ENCODE measurements around the gene KRT82.
"Not testable (repeated sequence)": the region's sequence is repeated elsewhere in the genome, so short reads cannot be mapped to it uniquely, and the experiment has no call there.

KRT82 gene

DNA sequence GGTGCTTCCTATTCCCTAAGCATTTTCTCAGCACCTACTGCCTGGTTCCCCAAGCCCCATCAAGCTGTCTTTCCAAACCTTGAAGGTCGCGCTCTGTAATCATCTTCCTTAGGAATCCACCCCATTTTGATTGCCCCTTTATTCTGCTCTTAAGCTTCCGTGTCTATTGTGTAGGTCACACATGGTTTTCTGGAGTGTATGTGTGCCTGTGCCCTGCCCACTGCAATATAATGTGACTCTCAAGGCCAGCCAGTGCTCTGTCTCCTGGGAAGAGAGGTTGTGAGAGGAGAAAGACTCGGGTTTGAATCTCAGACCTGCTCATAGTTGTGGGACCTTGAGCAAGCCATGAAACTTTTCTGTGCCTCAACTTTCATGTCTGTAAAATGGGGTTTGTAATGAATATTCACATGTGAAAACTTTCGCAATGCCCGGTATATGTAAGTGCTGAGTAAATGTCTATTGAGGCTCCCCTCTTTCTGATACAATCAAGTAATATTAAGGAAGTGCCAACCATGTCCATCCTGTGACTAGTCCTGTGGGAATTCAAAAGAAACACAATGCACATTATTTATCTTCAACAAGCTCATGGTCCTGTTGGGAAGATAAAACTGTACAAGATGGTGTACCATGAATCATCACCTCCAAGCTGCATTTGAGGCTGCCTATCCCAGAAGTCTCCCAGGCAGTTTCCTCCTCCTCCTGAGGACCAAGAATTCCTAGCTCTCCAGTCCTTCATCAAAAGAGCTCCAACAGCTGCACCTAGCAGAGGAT is 28.8 kb upstream of the KRT82 start:
- no peak for DNase-seq

DNA sequence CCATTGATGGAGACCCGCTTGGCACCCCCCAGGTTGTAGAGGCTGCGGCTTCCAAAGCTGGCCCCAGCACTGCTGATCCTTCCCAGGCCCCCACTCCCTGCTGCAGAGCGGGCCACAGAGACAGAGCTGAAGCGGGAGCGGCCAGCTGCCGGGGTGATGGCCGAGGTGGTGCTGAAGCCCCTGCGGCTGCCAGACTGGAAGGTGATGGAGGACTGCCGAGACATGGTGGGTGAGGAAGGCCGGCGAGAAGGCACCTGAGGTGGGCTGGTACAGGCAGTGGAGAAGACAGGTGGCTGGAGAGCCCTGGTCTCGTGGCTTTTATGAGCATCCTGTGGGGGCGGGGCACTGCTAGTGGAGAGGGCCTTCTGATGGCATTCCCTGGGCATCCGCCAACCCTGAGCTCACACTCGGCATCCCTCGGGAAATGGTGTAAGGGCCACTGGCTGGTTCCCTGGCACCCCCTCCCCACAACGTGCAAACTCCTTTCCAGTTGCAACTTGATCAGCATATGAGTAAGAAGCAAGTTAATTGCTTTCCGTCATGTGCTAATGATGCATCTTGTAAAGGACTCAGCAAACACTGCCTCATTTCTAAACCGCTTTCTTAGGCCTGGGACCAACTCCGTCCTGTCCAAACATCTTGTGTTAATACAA is 28.1 kb upstream of the KRT82 start, which contains the start of gene KRT75:
KRT75 (minus strand) TSS at position 291 of the 653 bp plus-strand sequence; CDS start at position 224, 67 bp downstream.
- DNase-seq = no peak

DNA sequence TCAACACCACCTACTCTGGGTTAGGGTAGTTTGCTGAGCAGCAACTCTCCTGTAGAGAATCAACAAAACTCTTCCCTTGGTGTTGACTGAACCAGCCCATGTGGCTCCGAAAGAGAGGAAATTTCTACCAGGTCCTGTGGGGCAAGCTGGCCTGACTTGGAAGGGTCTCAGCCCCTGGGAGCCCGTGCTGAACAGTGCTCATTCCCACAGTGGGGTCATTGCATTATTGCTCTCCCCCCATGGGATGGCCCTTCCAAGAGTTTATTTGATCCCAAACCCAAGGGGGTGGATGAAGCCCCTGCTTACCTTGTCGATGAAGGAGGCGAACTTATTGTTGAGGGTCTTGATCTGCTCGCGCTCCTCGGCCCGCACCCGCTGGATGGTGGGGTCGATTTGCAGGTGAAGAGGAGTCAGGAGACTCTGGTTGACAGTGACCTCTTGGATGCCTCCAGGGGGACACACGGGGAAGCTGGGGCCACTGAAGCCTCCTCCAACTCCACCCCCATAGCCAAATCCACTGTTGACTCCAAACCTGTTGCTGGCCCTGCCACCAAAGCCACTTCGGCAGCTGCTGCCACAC is 27.5 kb upstream of the KRT82 start:
- DNase-seq = no peak

DNA sequence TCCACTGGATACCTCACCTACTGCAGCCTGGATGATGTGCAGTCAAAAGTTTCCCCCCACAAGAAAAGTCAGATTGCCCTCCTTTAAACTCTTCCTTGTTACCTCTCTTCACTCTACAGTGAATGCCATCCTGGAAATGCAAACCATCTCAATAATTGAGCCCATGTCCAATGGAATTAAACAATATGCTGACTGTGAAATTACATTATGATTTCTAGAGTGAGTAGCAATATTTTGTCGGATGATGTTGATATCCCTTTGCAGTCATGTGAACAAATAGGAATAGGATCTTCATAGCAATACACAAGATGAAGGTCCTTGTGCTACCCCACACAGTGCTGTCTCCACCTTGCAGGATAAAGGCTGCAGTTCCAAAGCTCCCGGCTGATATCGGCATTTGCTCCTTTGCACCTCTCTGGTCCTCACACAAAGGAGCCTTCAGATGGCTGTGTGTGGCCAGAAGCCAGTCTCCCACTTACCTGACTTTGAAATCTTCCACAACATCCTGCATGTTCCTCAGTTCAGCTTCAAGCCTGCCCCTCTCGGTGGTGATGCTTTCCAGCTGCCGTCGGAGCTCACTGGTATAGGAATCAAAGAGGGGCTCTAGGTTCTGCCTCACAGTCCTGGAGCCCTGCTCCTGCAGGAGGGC is 26.5 kb upstream of the KRT82 start:
- DNase-seq = no peak

DNA sequence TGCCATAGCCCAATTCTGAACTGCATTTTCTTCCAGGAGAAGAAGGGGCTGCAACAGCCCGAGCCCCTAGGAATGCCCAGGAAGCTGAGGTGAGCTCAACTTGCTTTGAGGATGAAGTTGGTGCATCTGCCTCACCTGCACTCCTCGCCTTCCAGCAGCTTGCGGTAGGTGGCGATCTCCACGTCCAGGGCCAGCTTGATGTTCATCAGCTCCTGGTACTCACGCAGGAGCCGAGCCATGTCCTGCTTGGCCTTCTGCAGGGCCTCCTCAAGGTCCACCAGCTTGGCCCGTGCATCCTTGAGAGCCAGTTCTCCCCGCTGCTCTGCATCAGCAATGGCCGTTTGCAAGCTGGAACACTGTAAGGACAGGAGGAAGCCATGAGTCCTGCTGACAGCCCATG is 22.0 kb upstream of the KRT82 start:
- DNase-seq = no peak

DNA sequence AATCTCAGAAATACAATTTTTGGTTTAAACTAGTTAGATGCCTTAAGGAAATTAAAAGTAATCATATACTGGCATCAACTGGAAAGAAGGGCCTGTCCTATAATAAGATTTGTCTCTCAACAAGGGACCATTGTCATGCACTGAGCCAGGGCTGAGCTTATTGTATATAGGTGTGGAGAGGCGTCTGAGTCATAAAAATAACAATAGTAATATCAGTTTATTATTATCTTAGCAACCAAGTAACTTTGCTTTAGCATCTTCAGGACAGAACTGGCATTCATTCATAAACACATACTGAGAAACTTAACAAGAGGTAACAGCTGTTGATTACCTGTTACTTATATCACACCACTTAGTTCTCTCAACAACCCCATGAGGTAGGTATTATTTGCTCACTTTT is 20.9 kb upstream of the KRT82 start:
- no peak for DNase-seq

DNA sequence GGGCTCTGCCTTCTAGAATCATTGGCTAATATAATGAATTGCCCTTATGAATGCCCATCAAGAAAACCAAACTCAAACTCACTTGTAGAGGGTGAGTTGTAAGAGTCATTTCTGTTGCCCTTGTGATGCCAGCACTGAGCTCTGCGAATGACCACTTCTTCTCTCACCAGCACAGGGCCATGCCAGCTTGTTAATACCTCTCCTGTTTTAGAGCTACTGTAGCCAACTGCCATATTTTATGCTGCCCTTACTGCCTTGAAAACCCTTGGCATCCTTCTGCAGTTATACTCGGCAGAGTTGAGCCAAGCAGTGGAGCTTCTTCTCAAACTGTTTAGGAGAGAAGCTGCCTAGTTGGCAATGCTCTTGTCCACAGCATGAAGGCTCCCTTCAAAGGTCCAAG is 19.9 kb upstream of the KRT82 start:
- no peak for DNase-seq

DNA sequence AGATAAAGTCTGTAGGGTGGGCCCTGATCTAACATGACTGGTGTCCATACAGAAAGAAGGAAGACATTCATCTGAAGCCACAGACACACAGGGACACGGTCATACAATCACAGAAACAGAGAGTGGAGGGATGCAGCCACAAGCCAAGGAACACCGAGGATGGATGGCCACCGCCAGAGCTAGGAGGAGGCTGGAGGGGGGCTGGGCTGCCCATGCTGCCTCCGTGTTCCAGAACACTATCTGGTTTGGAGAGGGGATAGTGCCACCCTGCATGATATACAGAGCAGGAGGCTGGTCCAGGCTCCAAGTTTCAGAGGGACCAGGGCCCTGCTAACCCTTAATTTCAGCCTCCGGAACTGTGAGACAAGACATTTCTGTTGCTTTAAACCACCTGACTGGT is 19.3 kb upstream of the KRT82 start:
- no peak for DNase-seq

DNA sequence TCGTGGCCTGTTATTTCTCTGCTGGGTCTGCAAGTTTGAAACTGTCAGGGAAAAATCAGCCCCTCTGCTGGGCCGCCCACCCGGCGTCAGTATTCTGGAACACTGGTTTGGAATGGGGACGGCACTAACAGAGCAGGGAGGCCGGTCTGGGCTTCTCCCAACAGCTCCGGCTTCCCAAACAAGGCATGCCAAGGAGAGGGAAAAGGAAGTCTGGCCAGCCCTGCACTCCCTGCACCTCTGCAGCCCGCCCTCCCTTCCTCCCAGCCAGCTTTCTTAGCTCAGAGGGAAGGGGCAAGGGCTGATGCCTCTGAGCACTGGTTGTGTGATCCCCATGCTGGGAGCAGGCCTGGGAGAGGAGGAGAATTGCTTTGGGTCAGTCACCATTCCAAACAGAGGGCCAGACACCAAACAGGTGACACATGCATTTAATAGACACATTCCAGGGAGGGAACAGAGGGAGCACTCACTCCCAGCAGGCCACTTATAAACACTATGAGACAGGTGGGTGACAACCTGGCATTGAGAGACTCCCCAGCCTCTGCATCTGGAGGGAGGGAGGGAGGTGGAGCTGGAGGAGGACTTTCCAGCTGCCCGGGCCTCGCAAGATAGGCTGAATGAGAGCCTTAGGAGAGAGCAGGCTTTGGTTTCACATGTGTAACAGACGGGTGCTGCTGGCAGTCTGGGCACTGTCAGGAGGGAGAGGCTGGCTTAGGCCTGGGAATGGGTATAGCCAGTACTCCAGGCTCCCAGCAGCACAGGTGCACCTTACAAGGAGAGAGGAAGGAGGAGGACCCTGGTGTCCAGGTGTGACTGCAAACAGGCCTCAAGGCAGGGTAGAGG is 17.7 kb upstream of the KRT82 start:
- DNase-seq = no peak

DNA sequence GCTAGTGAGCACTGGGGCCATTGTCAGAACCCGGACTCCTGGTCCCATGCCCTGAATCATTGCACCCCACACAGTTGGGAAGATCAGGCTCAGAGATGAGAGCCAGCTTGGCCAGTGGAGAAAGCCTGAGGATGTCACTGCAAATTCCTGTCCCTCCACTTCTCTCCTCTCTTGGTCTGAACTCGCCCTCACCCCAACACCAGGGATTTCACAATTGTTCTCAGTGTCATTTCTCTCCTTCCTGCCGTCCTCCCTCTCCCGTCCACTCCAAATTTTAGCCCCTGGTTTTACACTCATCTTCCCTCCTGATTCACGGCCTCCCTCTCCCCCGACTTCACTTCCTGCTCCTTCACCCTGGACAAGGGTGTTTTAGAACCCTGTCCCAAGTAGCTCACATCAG is 16.9 kb upstream of the KRT82 start:
- no peak for DNase-seq

DNA sequence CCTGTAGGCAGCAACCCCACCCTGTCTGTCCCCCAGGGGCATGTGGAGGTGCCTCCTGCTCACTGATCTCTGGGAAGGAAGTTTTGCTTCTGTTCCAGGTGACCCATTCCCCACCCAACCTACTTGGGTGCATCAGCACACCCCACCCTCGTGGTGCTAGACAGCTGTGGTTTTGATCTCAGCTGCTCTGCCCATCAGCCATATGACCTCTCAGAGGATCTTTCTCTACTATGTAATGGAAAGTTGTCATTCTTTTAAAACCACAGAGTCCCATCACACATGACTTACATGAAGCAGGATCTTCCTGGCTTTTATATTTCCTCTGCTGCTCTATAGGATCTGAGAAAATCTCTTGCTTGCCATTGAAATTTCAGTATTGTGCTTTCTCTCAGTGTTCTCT is 13.5 kb upstream of the KRT82 start:
- DNase-seq = no peak

DNA sequence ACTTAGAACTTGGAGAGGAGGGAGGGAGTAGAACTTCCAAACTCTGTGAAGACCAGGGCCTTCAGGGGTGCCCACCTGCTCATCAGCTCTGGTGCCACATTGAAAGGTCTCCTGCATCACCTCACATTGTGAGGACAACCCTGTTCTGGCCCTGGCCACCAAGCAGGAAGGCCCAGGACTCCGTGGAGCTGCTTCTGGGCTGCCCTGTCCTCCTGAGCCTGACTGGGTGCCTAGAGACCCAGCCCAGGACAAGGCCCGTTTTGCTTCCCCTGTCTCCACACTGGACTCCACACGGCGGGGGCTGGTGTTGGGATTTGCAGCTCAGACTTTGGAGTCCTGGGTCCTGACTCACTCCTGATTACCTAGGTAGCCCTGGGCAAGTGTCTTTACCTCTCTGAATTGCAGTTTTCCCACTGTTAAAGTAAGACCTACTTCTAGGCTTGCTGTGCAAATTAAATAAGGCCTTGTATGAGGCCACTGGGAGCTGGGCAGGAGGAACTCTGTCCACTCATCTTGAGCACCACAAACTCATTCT is 12.5 kb upstream of the KRT82 start:
- DNase-seq = no peak

DNA sequence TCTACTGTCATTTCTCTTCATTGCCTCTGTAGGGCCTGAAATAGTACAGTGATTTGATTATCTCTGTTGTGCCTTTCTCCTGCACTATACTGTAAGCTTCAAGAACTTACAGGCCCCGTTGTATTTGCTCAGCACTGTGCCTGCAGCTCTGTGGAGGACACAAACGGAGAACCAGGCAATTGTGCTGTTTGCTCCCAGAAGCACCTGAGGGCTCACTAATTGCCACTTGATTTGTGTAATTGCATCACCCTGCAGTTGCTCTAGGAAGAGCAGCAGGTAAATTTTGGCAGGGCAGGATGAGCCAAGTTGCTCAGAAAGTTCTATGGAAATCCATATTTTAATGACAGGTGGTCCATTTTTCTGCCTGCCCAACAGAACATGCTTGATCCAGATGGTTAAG is 11.6 kb upstream of the KRT82 start:
- no peak for DNase-seq

DNA sequence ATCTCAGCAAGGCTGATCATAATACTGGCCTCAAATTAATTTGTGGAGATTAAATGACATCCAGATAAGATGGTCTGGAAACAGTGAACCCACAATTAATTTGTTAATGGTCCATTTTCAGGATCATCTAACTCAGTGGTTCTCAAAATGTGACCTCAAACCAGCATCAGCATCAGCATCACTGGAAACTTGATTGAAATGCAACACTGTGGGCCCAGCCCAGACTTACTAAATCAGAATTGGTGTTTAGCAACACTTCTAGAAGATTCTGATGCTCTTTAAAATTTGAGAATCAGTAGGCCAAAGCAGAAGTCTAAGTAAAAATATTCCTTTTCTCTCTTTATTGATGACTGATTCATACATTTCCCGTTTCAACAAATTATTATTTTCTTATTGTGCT is 10.7 kb upstream of the KRT82 start:
- DNase-seq = no peak

DNA sequence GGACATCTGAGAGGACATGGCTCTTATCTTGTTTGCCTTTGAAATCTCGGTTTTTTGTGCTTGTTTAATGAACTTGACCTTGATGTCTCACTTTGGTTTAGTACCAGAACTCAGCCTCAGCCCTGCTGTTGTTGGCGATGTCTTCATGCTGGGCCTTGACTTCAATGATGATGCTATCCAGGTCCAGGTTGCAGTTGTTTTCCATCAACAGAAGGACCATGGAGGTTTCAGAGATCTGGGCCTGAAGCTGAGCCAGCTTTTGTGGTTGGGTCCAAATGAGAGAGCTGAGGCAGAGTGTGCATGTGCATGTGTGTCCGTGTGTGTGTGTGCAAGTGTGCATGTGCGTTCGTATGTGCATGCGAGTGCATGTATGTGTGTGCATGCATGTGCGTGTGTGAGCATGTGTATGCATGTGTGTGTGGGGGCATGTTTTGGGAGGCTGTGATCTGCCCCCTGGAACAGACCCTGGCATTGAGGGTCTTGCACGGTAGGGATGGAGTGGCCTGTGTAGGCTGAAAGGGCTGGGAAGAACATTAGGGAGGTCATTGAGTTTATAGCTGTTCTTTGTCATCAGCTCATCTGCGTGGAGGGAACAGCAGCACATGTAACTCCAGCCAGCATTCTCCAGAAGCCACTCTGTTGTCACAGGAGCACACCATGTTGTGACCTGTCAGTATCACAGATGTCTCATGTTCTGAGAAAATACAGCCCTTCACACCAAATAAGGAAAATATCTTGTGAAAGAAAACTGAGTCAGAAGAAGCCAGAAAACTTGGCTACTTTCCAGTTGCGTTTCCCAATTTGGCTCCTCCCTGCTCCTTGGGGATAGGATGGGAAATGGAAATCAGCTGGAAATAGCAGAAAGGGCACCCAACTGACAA is 10.0 kb upstream of the KRT82 start:
- DNase-seq = no peak

DNA sequence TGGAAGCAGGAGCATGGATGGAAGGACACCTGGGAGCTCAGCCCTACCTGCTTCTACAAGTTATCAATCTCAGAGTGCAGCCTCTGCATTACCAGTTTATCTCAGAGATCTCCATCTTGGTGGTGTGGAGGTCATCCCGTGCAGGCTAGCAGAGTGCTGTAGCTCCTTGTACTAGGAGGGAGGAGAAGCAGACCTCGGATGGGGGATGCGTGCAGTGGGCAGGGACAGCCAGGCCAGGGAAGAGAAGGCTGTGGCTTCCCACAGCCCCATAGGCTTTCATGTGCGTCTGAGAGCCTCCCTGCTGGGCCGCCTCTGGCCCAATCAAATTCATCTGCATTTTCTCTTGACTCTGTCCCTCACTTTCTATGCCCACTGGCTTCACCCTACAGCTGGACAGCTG is 8.8 kb upstream of the KRT82 start:
- no peak for DNase-seq

DNA sequence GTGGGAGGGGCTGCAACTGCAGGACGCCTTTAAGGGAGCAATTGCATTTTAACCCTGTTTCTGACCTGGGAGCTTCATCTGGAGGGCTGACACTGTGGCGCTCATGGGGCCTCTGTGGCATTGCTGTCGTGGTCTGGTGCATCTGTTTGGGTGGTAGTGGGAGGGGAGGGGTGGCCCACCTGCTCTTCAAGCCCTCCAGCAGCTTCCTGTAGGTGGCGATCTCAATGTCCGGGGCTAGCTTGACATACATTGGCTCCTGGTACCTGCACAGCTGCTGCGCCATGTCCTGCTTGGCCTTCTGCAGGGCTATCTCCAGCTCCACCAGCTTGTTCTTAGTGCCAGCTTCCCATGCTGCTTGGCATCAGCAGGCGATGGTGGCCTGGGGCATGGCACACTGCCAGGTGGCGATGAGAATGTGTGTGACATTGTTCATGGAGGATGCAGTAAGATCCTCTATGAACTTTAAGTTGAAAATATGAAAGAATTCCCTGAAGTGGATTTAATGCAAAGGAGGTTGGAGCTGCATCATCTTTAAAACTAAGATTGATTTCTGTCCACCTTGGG is 7.7 kb upstream of the KRT82 start:
- DNase-seq = no peak

DNA sequence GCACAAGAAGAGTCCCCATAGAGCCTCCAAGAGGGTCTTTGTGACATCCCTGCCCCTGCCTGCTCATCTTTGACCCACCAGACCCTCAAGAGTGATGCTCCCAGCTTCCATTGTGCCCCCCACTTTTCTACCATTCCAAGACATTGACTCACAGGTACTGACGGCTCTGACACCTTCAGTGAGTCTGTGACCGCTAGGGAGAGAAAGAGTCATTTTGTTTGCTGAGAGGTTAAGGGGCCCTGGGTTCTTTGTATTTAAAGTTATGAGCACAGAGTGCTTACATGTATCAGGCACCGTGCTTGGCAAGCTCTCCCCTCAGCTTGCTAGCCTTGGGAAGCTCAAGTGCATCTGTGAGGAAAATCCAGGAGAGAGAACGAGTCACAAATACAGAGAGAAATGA is 7.1 kb upstream of the KRT82 start:
- no peak for DNase-seq

DNA sequence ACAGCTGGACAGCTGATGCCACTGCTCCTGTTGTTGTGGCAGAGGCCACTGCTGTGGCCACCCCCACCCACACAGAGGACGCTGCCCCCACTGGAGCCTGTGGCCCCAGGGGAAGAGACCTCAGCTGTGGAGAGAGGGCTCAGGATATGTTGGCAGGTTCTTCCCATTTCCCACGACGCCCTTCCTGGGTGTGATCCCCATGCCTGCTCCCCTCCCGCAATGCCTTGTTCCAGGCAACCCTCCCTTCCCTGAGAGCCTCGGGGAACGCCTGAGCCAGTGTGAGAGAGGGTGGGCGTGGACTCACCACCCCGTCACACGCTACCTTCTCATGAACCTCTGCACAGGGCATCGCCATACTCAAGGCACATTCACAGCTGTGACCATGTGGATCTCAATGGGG is 5.7 kb upstream of the KRT82 start:
- no peak for DNase-seq

DNA sequence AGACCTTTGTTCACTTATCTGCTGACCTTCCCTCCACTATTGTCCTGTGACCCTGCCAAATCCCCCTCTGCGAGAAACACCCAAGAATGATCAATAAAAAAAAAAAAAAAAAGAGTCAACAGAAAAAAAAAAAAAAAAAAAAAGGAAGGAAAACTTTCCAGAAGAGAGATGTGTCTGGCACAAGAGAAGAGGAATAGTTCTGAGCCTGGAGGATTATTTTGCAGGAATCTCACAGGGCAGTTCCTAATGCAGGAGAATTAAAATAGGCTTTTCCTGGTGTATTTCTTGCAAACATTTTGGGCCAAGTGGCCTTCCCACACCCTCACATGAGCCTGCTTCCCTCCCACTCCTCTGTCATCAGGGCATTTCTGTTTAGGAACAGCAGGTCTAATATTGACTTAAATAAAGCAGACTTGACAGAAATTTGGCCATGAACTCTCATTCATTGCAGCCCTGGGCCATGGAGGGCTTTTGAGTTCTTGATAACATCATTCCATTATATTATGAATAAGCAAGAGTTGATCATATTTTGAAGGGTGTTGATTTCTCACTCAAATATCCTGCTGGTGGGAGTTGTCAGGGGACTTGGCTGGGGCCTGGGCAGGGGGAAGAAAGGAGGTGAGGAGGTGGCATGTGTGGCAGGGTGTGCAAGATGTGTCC is 4.6 kb upstream of the KRT82 start:
- DNase-seq = not testable (repeated sequence)

DNA sequence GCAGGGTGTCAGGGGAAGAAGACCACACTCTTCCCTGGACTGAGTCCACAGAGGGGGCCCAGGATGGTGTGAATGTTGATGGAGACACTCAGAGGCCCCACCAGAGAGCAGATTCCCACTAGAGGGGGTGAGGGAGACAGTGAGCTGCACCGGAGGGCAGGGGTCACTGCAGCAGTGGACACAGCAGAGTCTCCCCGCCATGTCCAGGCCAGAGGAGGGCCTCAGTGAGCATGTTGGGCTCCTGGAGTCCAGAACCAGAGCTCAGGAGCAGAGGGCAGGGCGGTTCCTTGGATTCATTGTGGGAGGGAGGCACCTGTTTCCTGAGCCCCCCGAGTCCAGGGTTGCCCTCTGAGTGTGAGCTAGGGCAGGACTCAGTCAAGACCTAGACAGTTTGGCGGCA is 1.8 kb upstream of the KRT82 start:
- no peak for DNase-seq
